MCF 10A (cell line): ENCODE measurements around the gene CLNK. TPM values are rescaled to one million over a fixed set of nuclear protein-coding genes. Genes with fewer than 3 reads are reported as not detected.

Experiments used
- BruUV-seq: library from RNA; stranded (reverse); fragments of 400-500 nt; replicated peaks from 2 replicates; lab custom pipeline; 2021; lab: Mats Ljungman, UMichigan
- CTCF ChIA-PET: fragments of 300-600 bp; sonication (Branson Sonifier 250); formaldehyde crosslinking; extraction: SDS; loops from one replicate; lab custom pipeline; 2021; ENCODE audit warnings: antibody characterized with exemption, inconsistent platforms; lab: Yijun Ruan, JAX
- POLR2A ChIA-PET: fragments of 300-600, 350-650 bp; sonication (Branson Sonifier 250); formaldehyde crosslinking; extraction: SDS; loops from one replicate; lab custom pipeline; 2020; ENCODE audit warnings: antibody characterized with exemption, inconsistent platforms; lab: Yijun Ruan, JAX
- DNase-seq: peaks from one replicate; pipeline ENCODE4 v3.0.0-alpha.2; 2018; ENCODE audit not compliant: unreplicated experiment
- H3K27ac Mint-ChIP-seq: one replicate; pipeline ENCODE4 v1.8.0; 2022; ENCODE audit warnings: mild to moderate bottlenecking, low read depth, mixed read lengths; ENCODE audit not compliant: unreplicated experiment
- H3K27me3 Mint-ChIP-seq: one replicate; pipeline ENCODE4 v1.8.0; 2022; ENCODE audit warnings: mixed read lengths; ENCODE audit not compliant: insufficient read depth, unreplicated experiment
- H3K36me3 Mint-ChIP-seq: one replicate; pipeline ENCODE4 v1.8.0; 2022; ENCODE audit warnings: mild to moderate bottlenecking, moderate library complexity, mixed read lengths; ENCODE audit not compliant: insufficient read depth, unreplicated experiment
- H3K4me1 Mint-ChIP-seq: one replicate; pipeline ENCODE4 v1.8.0; 2022; ENCODE audit warnings: mixed read lengths; ENCODE audit not compliant: insufficient read depth, unreplicated experiment
- H3K4me3 Mint-ChIP-seq: one replicate; pipeline ENCODE4 v1.8.0; 2022; ENCODE audit warnings: mild to moderate bottlenecking, moderate library complexity, mixed read lengths; ENCODE audit not compliant: unreplicated experiment
- H3K9me3 Mint-ChIP-seq: one replicate; pipeline ENCODE4 v1.8.0; 2022; ENCODE audit warnings: mixed read lengths; ENCODE audit not compliant: unreplicated experiment
- CTCF ChIP-seq: fragments of 200-600 bp; IDR thresholded peaks from one replicate; pipeline ENCODE4 v1.8.0; 2022; ENCODE audit warnings: antibody characterized with exemption, mild to moderate bottlenecking; ENCODE audit not compliant: unreplicated experiment
- intact Hi-C: fragments of 100-400 bp; cut with micrococcal nuclease; formaldehyde crosslinking; loops from 2 replicates; pipeline ENCODE4 v1.14.1; 2022
- total RNA-seq: library from RNA; stranded (reverse); gene quantifications from 2 replicates; pipeline ENCODE4 v1.2.3, GENCODE V29; 2022

CLNK gene
- total RNA-seq, 1 experiment from 2014 or later, result not detected

DNA sequence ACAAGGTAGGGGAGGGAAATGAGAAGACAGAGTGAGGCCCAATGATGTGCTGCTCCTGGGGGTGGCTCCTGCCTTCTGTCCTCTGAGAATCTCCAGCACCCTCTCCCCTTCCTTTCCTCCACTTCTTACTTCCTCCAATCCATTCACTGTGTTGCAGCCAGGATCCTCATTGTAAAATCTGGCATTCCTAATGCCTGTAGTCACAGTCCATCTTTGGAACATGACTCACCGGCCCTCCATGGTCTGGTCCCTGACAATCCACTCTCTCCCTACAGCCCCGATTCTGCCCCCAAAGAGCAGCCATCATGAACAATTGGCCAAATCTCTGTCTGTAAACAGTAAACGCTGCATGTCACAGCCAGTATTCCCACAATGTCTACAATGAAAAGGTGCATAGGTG, 72.9 kb downstream of the CLNK start:
- ChIA-PET POLR2A (no interaction called here), CTCF (interaction anchor here (0.7 to 0.8 kb wide), 2 partner anchors 17 to 964 kb away, joined by 3 read pairs; no protein-coding TSS in a partner anchor)
- BruUV-seq, result no TSS peak
- no peak for TF ChIP-seq CTCF
- H3K9me3 Mint-ChIP-seq, result peaks cover 18% of the 10 kb centered on the region
- intact Hi-C loops, result no loop called here
- no peak overlapping the region for H3K4me3 Mint-ChIP-seq
- H3K36me3 Mint-ChIP-seq, result no peaks in the 10 kb centered on the region
- H3K27me3 Mint-ChIP-seq, result no peaks in the 10 kb centered on the region
- DNase-seq, result peak; percentile 81
- peaks cover 7% of the 10 kb centered on the region for H3K4me1 Mint-ChIP-seq
- H3K27ac Mint-ChIP-seq, result peak overlapping the region; percentile 16

DNA sequence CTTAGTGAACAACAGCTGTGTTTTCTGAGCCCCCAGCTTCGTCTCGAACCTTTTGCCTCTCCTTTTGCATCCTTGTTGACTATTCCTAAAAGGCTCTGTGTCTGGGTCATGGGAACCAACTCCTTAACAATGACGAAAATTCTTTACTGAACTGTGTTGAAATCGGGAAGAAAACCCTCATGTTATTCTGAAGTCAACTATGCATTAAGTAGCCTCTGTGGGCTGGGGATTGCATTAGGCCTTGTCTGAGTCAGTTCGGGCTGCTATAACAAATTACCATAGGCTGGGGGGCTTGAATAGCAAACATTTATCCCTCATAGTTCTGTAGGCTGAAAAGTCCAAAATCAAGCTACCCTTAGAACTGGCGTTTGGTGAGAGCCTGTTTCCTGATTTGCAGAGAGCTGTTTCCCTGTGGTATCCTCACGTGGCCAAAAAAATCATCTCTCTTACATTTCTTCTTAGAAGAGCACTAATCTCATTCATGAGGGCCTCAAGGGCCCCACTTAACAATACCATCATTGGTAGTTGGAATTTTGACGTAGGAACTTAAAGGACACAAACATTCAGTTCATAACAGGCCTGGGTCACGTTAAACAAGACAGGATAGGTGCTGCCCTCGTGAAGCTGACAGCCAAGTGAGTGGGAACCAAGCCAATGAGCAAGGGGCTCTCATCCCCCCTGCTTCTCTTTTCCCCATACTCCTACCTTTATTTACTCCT, 75.9 kb downstream of the CLNK start:
- POLR2A ChIA-PET, result no interaction called here
- intact Hi-C loops, result no loop called here
- Mint-ChIP-seq H3K4me1 (peaks cover 7% of the 10 kb centered on the region), H3K9me3 (peaks cover 21% of the 10 kb centered on the region), H3K4me3 (no peak overlapping the region), H3K27ac (no peak overlapping the region), H3K36me3 (no peaks in the 10 kb centered on the region), H3K27me3 (no peaks in the 10 kb centered on the region)
- no peak for DNase-seq
- no TSS peak for BruUV-seq
- CTCF ChIA-PET, result interaction anchor here (0.6 to 1.5 kb wide), 4 partner anchors 10 to 212 kb away, joined by 3 to 4 read pairs (median 3); no protein-coding TSS in a partner anchor
- no peak for TF ChIP-seq CTCF

GRCh38 chr4:10607206-10607605, 77.4 kb downstream of the CLNK start:
- CTCF ChIA-PET, result interaction anchor here (1.5 kb wide), 1 partner anchor 26 kb away, joined by 4 read pairs; no protein-coding TSS in a partner anchor
- H3K9me3 Mint-ChIP-seq, result peaks cover 31% of the 10 kb centered on the region
- H3K27me3 Mint-ChIP-seq, result no peaks in the 10 kb centered on the region
- peaks cover 7% of the 10 kb centered on the region for H3K4me1 Mint-ChIP-seq
- no peak overlapping the region for H3K27ac Mint-ChIP-seq
- intact Hi-C loops, result no loop called here
- H3K4me3 Mint-ChIP-seq, result no peak overlapping the region
- no peak for DNase-seq
- no peaks in the 10 kb centered on the region for H3K36me3 Mint-ChIP-seq
- POLR2A ChIA-PET, result no interaction called here
- BruUV-seq, result no TSS peak
- no peak for TF ChIP-seq CTCF

- Mint-ChIP-seq H3K9me3 (peaks cover 36% of the 10 kb centered on the region), H3K27me3 (no peaks in the 10 kb centered on the region), H3K27ac (no peak overlapping the region), H3K36me3 (no peaks in the 10 kb centered on the region), H3K4me3 (no peak overlapping the region), H3K4me1 (peaks cover 3% of the 10 kb centered on the region)
- BruUV-seq, result no TSS peak
- intact Hi-C loops, result no loop called here
- no peak for DNase-seq
- CTCF ChIA-PET, result interaction anchor here (1.0 to 1.1 kb wide), 2 partner anchors 12 to 818 kb away, joined by 3 to 7 read pairs; no protein-coding TSS in a partner anchor
- POLR2A ChIA-PET, result no interaction called here
- no peak for TF ChIP-seq CTCF
These were observed 77.9 kb downstream of the CLNK start for GRCh38 chr4:10606483-10607155.
